Measurements from ENCODE around the gene AOPEP. TPM values are rescaled to one million over a fixed set of nuclear protein-coding genes. Genes with fewer than 3 reads are reported as not detected.

Gene AOPEP
- total and polyA plus RNA-seq, 4 donors = 210 to 311 (median 285) TPM

DNA sequence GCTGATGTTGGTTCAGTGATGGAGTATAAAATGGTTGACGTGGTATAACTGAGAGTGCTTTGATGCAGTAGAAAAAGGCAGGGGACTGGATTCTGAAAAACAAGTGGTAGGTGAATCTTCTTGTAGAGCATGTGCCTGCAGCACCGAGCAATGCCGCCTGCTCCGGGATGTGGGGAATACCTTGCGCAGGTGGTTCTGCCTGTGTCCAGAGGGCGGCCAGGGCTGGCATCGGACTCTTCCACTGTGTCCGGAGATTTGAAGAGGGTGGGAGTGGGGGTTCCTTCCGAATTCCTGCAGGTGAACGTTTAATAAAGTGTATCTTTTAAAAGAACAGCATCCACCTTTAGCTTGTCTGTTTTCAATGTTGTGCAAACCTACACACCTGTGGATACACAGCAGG, 353.0 kb downstream of the AOPEP start:
- 53 to 56% methylated on average over 10 of the region's 10 CpGs for WGBS, 2 donors
- H3K4me1 ChIP-seq (ENCODE audit: control insufficient read depth in 1 of 2, insufficient read depth in 2 of 2, low read length in 2 of 2) = peaks cover 2 to 3% of the 10 kb centered on the region in 2 donors
- intact Hi-C loops (cut with DNase I) = no loop called here
- ATAC-seq (ENCODE audit: low FRiP score) (no peak), DNase-seq (peak in 1 of 2 donors; percentile 75)
- no peaks in the 10 kb centered on the region for H3K9me3 ChIP-seq (ENCODE audit: control insufficient read depth, low read length)
- peaks cover 0 to 7% of the 10 kb centered on the region in 2 donors for H3K36me3 ChIP-seq (ENCODE audit: control insufficient read depth in 1 of 2, insufficient read depth in 2 of 2, low read length in 1 of 2)
- H3K27ac ChIP-seq (ENCODE audit: low read depth in 1 of 2, low read length in 2 of 2) = peak overlapping the region in 1 of 2 donors; percentile 49
- no peaks in the 10 kb centered on the region for H3K27me3 ChIP-seq (ENCODE audit: control insufficient read depth in 1 of 2, insufficient read depth in 2 of 2, low read length in 1 of 2)
- no peak overlapping the region for H3K4me3 ChIP-seq (ENCODE audit: low read length in 2 of 2)

DNA sequence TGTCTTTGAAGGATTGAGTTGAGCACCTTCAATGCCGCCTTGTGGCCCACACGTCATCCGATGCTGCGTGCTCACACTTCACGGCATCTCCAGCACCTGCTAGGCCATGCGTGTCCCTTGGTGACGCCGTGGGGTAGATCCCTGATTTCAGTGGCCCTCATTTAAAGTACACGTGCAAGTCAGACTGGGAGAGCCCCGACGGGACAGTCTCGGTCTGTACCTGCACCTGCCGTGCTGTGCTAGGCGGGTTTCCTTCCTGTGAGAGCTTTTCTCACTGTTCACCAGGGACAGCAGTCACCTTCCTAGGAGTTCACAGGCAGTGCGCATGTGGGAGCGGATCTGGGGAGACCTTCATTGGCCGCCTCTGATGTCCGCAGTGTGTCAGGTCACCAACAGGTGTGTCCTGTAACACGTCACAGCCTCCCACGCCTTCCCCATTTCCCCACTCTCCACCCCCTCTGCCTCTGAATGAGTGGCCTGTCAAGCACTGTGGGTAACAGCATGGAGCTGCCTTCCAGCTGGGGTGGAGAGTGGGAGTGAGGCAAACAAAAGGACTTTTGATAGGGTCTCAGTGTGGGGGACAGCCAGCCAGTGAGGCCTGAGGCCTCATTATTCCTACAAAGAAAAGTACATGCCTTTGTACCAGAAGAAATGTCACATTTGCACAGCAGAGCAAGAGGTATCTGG, 354.6 kb downstream of the AOPEP start:
- Histone ChIP-seq H3K4me1 (ENCODE audit: control insufficient read depth in 1 of 2, insufficient read depth in 2 of 2, low read length in 2 of 2) (peaks cover 1 to 3% of the 10 kb centered on the region in 2 donors), H3K36me3 (ENCODE audit: control insufficient read depth in 1 of 2, insufficient read depth in 2 of 2, low read length in 1 of 2) (peaks cover 0 to 6% of the 10 kb centered on the region in 2 donors), H3K27ac (ENCODE audit: low read depth in 1 of 2, low read length in 2 of 2) (peak overlapping the region in 1 of 2 donors; percentile 25), H3K27me3 (ENCODE audit: control insufficient read depth in 1 of 2, insufficient read depth in 2 of 2, low read length in 1 of 2) (no peaks in the 10 kb centered on the region), H3K9me3 (ENCODE audit: control insufficient read depth, low read length) (no peaks in the 10 kb centered on the region), H3K4me3 (ENCODE audit: low read length in 2 of 2) (no peak overlapping the region)
- DNase-seq (peak in 1 of 2 donors; percentile 71), ATAC-seq (ENCODE audit: low FRiP score) (no peak)
- 71 to 76% methylated on average over 20 of the region's 20 CpGs for whole genome bisulfite sequencing, 2 donors
- intact Hi-C loops (cut with DNase I) = loop anchor here (5.0 to 10.0 kb wide), 3 partner anchors 34 to 296 kb away; no protein-coding TSS in a partner anchor

DNA sequence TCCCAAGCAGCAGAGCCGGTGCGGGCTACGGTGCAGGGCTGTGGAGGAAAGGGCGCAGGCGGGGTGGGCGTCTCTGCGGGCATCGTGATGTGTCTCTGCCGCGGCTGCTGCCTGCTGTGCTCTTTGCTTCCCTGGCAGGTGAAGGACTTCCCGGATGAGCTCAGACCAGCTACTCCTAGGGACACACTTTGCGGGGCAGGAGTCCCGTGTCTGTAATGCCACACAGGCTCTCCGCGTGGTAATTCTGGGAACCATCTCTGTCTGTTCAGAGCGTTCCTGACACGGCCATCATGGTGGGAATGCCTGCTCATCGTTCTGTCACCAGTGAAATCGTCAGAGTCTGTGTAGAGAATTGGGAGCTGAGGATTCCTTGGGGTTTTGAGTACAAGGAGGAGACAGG, 355.5 kb downstream of the AOPEP start:
- DNase-seq (peak in 1 of 2 donors; percentile 65), ATAC-seq (ENCODE audit: low FRiP score) (no peak)
- peak overlapping the region; percentile 7 to 67 for H3K27ac ChIP-seq (ENCODE audit: low read depth in 1 of 2, low read length in 2 of 2)
- 50 to 56% methylated on average over 19 of the region's 19 CpGs for WGBS, 2 donors
- H3K27me3 ChIP-seq (ENCODE audit: control insufficient read depth in 1 of 2, insufficient read depth in 2 of 2, low read length in 1 of 2) = no peaks in the 10 kb centered on the region
- intact Hi-C loops (cut with DNase I) = loop anchor here (5.0 to 10.0 kb wide), 3 partner anchors 35 to 297 kb away; no protein-coding TSS in a partner anchor
- H3K36me3 ChIP-seq (ENCODE audit: control insufficient read depth in 1 of 2, insufficient read depth in 2 of 2, low read length in 1 of 2) = peaks cover 0 to 8% of the 10 kb centered on the region in 2 donors
- H3K4me3 ChIP-seq (ENCODE audit: low read length in 2 of 2) = no peak overlapping the region
- no peaks in the 10 kb centered on the region for H3K9me3 ChIP-seq (ENCODE audit: control insufficient read depth, low read length)
- H3K4me1 ChIP-seq (ENCODE audit: control insufficient read depth in 1 of 2, insufficient read depth in 2 of 2, low read length in 2 of 2) = peaks cover 0 to 2% of the 10 kb centered on the region in 2 donors

DNA sequence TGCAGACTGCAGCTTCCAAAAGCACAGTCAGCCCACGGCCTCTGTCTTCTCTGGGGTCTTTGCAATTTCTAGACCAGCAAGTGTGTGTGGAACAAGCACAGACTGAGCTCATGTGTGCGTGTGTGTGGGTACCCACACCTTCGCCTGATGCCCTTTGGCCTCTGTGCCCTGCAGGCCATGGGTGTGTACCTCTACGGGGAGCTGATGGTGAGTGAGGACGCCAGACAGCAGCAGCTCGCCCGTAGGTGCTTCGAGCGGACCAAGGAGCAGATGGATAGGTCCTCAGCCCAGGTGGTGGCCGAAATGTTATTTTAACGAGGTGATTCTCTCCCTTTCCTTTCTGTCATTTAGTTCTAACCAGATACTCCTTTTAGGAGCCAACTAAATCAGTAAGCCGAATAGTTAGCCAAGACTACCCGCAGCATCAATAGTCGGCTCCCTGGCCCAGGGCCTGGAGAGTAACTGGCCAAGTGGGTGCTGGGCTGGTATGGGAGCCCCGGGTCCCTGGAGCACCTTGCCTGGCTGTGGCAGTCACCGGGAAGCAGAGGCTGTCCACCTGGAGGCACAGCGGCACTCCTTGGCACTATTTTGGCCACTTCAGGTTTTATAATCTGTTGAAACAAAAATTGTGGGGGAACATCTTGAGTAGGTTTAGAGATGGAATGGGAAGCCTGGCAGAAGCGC, 356.0 kb downstream of the AOPEP start:
- H3K27me3 ChIP-seq (ENCODE audit: control insufficient read depth in 1 of 2, insufficient read depth in 2 of 2, low read length in 1 of 2) = no peaks in the 10 kb centered on the region
- DNase-seq = peak in 1 of 2 donors; percentile 40
- peaks cover 0 to 8% of the 10 kb centered on the region in 2 donors for H3K36me3 ChIP-seq (ENCODE audit: control insufficient read depth in 1 of 2, insufficient read depth in 2 of 2, low read length in 1 of 2)
- H3K9me3 ChIP-seq (ENCODE audit: control insufficient read depth, low read length) = no peaks in the 10 kb centered on the region
- intact Hi-C loops (cut with DNase I) = loop anchor here (5.0 to 10.0 kb wide), 3 partner anchors 35 to 298 kb away; no protein-coding TSS in a partner anchor
- H3K4me3 ChIP-seq (ENCODE audit: low read length in 2 of 2) = no peak overlapping the region
- H3K27ac ChIP-seq (ENCODE audit: low read depth in 1 of 2, low read length in 2 of 2) = peak overlapping the region; percentile 7 to 67
- WGBS, 2 donors = 35 to 39% methylated on average over 18 of the region's 18 CpGs
- no peak for ATAC-seq (ENCODE audit: low FRiP score)
- H3K4me1 ChIP-seq (ENCODE audit: control insufficient read depth in 1 of 2, insufficient read depth in 2 of 2, low read length in 2 of 2) = no peaks in the 10 kb centered on the region

DNA sequence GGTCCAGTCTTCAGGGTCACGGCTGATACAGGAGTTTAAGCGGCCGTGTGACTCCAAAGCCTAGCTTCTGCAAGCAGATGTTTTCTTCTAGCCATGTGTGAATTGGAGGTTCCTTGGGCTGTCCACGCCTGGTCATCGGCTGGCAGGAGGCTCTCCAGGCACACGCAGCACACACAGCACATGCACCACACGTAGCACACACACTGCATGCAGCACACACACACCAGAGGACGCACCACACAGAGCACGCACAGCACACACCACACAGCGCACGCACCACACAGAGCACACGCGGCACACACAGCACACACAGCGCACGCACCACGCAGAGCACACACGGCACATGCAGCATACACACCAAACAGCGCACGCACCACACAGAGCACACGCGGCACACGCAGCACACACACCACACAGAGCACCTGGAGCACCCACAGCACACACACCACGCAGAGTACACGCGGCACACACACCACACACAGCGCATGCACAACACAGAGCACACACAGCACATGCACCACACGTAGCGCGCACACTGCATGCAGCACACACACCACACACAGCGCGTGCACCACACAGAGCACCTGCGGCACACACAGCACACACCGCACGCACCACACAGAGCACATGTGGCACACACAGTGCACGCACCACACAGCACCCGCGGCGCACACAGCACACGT, 356.7 kb downstream of the AOPEP start:
- H3K4me3 ChIP-seq (ENCODE audit: low read length in 2 of 2) = no peak overlapping the region
- peak overlapping the region in 1 of 2 donors; percentile 7 for H3K27ac ChIP-seq (ENCODE audit: low read depth in 1 of 2, low read length in 2 of 2)
- H3K4me1 ChIP-seq (ENCODE audit: control insufficient read depth in 1 of 2, insufficient read depth in 2 of 2, low read length in 2 of 2) = no peaks in the 10 kb centered on the region
- H3K27me3 ChIP-seq (ENCODE audit: control insufficient read depth in 1 of 2, insufficient read depth in 2 of 2, low read length in 1 of 2) = no peaks in the 10 kb centered on the region
- intact Hi-C loops (cut with DNase I) = loop anchor here (5.0 to 10.0 kb wide), 3 partner anchors 36 to 298 kb away; no protein-coding TSS in a partner anchor
- ATAC-seq (ENCODE audit: low FRiP score) (peak; percentile 1), DNase-seq (peak in 1 of 2 donors; percentile 50)
- no peaks in the 10 kb centered on the region for H3K9me3 ChIP-seq (ENCODE audit: control insufficient read depth, low read length)
- WGBS, 2 donors = 77% methylated on average over 39 of the region's 39 CpGs
- peaks cover 0 to 8% of the 10 kb centered on the region in 2 donors for H3K36me3 ChIP-seq (ENCODE audit: control insufficient read depth in 1 of 2, insufficient read depth in 2 of 2, low read length in 1 of 2)

DNA sequence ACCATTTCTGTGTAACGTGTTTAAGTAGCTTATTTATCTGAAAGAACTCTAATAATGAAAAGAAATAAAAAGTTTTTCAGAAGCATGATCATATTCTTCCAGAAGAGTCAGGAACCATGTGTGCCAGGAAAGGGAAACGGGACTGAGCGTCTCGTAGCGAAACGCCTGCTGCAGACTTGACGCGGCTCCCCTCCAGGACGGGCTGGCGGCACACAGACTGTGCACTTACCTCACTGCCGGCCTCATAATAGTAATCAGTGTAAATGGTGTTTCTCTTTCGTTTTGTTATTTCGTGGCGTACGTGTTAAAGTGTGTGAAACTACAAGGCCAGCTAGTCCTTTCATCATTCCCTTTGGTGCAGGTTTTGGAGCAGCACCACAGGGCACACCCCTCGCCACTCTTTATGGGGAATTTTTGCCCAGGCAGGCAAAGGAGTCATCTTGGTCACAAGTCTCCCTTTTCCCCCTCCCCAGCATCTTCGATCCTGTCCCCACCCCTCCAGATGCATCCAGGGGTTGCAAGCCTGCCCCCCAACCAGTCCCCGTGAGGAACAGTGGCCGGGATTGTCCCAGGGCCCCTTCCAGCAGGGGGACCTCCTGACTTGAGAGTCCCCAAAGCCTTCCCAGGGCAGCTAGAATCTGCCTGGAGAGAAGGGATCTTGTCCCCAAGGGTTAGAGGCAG, 357.9 kb downstream of the AOPEP start:
- Histone ChIP-seq H3K9me3 (ENCODE audit: control insufficient read depth, low read length) (no peaks in the 10 kb centered on the region), H3K4me1 (ENCODE audit: control insufficient read depth in 1 of 2, insufficient read depth in 2 of 2, low read length in 2 of 2) (peaks cover 0 to 2% of the 10 kb centered on the region in 2 donors), H3K27ac (ENCODE audit: low read depth in 1 of 2, low read length in 2 of 2) (peak overlapping the region in 1 of 2 donors; percentile 87), H3K36me3 (ENCODE audit: control insufficient read depth in 1 of 2, insufficient read depth in 2 of 2, low read length in 1 of 2) (peaks cover 0 to 8% of the 10 kb centered on the region in 2 donors), H3K4me3 (ENCODE audit: low read length in 2 of 2) (no peak overlapping the region), H3K27me3 (ENCODE audit: control insufficient read depth in 1 of 2, insufficient read depth in 2 of 2, low read length in 1 of 2) (no peaks in the 10 kb centered on the region)
- no peak for ATAC-seq (ENCODE audit: low FRiP score)
- intact Hi-C loops (cut with DNase I) = loop anchor here (5.0 to 10.0 kb wide), 3 partner anchors 37 to 300 kb away; no protein-coding TSS in a partner anchor
- WGBS, 2 donors = 22 to 23% methylated on average over 19 of the region's 19 CpGs
- peak in 1 of 2 donors; percentile 64 for DNase-seq

DNA sequence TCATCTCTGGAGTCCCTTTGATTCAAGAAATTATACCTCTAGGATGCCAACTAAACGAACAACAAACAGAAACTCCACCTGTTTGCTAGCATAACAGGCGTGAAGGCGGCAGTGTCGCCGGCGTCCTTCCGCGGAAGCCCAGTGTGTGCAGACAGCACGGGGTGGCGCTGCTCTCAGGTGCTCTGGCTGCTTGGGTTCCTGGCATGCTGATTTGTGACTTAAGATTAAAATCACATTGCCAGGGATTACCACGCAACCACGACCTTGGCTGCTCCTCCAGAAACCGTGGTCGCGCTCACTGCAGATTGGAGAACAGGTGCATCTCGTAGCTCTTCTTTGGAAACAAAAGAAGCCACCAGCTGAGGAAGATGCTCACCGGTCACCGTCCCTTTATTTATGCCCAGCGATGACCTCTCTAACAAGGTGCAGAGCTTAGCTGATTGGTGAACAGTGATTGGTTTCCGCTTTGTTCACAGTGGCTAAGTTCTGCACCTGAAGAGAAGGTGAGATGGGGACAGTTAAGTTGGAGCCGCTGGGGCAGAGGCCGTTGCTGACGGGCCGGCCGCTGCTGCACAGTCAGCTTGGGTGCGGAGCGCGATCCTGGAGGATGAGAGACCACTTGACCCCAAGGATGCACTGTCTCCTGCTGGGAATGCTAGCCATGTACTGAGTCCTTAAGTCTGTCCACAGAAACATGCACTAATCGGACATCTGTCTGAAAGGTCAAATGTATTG, 358.7 kb downstream of the AOPEP start:
- H3K4me1 ChIP-seq (ENCODE audit: control insufficient read depth in 1 of 2, insufficient read depth in 2 of 2, low read length in 2 of 2) = peaks cover 0 to 2% of the 10 kb centered on the region in 2 donors
- WGBS, 2 donors = 73 to 76% methylated on average over 29 of the region's 29 CpGs
- no peak overlapping the region for H3K4me3 ChIP-seq (ENCODE audit: low read length in 2 of 2)
- H3K36me3 ChIP-seq (ENCODE audit: control insufficient read depth in 1 of 2, insufficient read depth in 2 of 2, low read length in 1 of 2) = peaks cover 0 to 8% of the 10 kb centered on the region in 2 donors
- H3K27me3 ChIP-seq (ENCODE audit: control insufficient read depth in 1 of 2, insufficient read depth in 2 of 2, low read length in 1 of 2) = no peaks in the 10 kb centered on the region
- no peaks in the 10 kb centered on the region for H3K9me3 ChIP-seq (ENCODE audit: control insufficient read depth, low read length)
- peak overlapping the region in 1 of 2 donors; percentile 87 for H3K27ac ChIP-seq (ENCODE audit: low read depth in 1 of 2, low read length in 2 of 2)
- intact Hi-C loops (cut with DNase I) = loop anchor here in 1 of 2 donors (10.0 kb wide), 1 partner anchor 300 kb away; no protein-coding TSS in a partner anchor
- DNase-seq (peak; percentile 39 to 73), ATAC-seq (ENCODE audit: low FRiP score) (no peak)

All from aorta (tissue), 5 donors.